Measurements from ENCODE around the gene ZFR.
A peak's percentile ranks its signal among the peaks of the same experiment; 100 is the strongest.
"Not testable (repeated sequence)": the region's sequence is repeated elsewhere in the genome, so short reads cannot be mapped to it uniquely, and the experiment has no call there.

ZFR gene

GRCh38 chr5:32329395-32329834 is 115.1 kb downstream of the ZFR start:
- DNase-seq (ENCODE audit: low read depth), result peak; percentile 64
- H3K4me3 ChIP-seq (ENCODE audit: low read depth, low read length), result no peak overlapping the region
- peak; percentile 90 for TF ChIP-seq CTCF (IDR thresholded peaks at IDR 0.05; ENCODE audit: control insufficient read depth, extremely low read depth, insufficient read depth)

- TF ChIP-seq CTCF (IDR thresholded peaks at IDR 0.05; ENCODE audit: control insufficient read depth, extremely low read depth, insufficient read depth), result no peak
- H3K4me3 ChIP-seq (ENCODE audit: low read depth, low read length), result no peak overlapping the region
- no peak for DNase-seq (ENCODE audit: low read depth)
Measured at GRCh38 chr5:32326216-32326772, 118.2 kb downstream of the ZFR start.

GRCh38 chr5:32325616-32326015 is 118.9 kb downstream of the ZFR start:
- TF ChIP-seq CTCF (IDR thresholded peaks at IDR 0.05; ENCODE audit: control insufficient read depth, extremely low read depth, insufficient read depth), result no peak
- DNase-seq (ENCODE audit: low read depth), result no peak
- no peak overlapping the region for H3K4me3 ChIP-seq (ENCODE audit: low read depth, low read length)

GRCh38 chr5:32325062-32325461 is 119.5 kb downstream of the ZFR start:
- DNase-seq (ENCODE audit: low read depth), result no peak
- H3K4me3 ChIP-seq (ENCODE audit: low read depth, low read length), result no peak overlapping the region
- TF ChIP-seq CTCF (IDR thresholded peaks at IDR 0.05; ENCODE audit: control insufficient read depth, extremely low read depth, insufficient read depth), result no peak

- no peak for DNase-seq (ENCODE audit: low read depth)
- TF ChIP-seq CTCF (IDR thresholded peaks at IDR 0.05; ENCODE audit: control insufficient read depth, extremely low read depth, insufficient read depth), result no peak
- H3K4me3 ChIP-seq (ENCODE audit: low read depth, low read length), result no peak overlapping the region
Measured at GRCh38 chr5:32323741-32324140, 120.8 kb downstream of the ZFR start.

GRCh38 chr5:32322882-32323281 is 121.7 kb downstream of the ZFR start:
- no peak for DNase-seq (ENCODE audit: low read depth)
- no peak overlapping the region for H3K4me3 ChIP-seq (ENCODE audit: low read depth, low read length)
- TF ChIP-seq CTCF (IDR thresholded peaks at IDR 0.05; ENCODE audit: control insufficient read depth, extremely low read depth, insufficient read depth), result no peak

- not testable (repeated sequence) for H3K4me3 ChIP-seq (ENCODE audit: low read depth, low read length); DNase-seq (ENCODE audit: low read depth)
Measured at GRCh38 chr5:32321787-32322186, 122.8 kb downstream of the ZFR start.
